ENCODE measurements around the gene GNAZ. TPM values are rescaled to one million over a fixed set of nuclear protein-coding genes. Genes with fewer than 3 reads are reported as not detected.

GNAZ gene
- total RNA-seq, 1 experiment from 2014 or later, result 0.48 TPM

- H3K4me3 ChIP-seq (ENCODE audit: low read depth, low read length), result no peak overlapping the region
- peaks cover 41% of the 10 kb centered on the region for H3K4me1 ChIP-seq
- TF ChIP-seq, protein P1, sequence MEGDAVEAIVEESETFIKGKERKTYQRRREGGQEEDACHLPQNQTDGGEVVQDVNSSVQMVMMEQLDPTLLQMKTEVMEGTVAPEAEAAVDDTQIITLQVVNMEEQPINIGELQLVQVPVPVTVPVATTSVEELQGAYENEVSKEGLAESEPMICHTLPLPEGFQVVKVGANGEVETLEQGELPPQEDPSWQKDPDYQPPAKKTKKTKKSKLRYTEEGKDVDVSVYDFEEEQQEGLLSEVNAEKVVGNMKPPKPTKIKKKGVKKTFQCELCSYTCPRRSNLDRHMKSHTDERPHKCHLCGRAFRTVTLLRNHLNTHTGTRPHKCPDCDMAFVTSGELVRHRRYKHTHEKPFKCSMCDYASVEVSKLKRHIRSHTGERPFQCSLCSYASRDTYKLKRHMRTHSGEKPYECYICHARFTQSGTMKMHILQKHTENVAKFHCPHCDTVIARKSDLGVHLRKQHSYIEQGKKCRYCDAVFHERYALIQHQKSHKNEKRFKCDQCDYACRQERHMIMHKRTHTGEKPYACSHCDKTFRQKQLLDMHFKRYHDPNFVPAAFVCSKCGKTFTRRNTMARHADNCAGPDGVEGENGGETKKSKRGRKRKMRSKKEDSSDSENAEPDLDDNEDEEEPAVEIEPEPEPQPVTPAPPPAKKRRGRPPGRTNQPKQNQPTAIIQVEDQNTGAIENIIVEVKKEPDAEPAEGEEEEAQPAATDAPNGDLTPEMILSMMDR (IDR thresholded peaks at IDR 0.05; ENCODE audit: insufficient read depth in 1 of 2, low read depth in 1 of 2, low read length in 1 of 2, severe bottlenecking in 1 of 2, unreplicated experiment in 1 of 2), result no peak
- Mint-ChIP-seq H3K4me1 (ENCODE audit: low read depth, unreplicated experiment) (peaks cover 14% of the 10 kb centered on the region), H3K9me3 (ENCODE audit: unreplicated experiment) (no peaks in the 10 kb centered on the region), H3K4me3 (ENCODE audit: unreplicated experiment) (peak overlapping the region; percentile 11), H3K36me3 (ENCODE audit: insufficient read depth, unreplicated experiment) (peaks cover 6% of the 10 kb centered on the region), H3K27ac (ENCODE audit: unreplicated experiment) (peak overlapping the region; percentile 96), H3K27me3 (ENCODE audit: insufficient read depth, unreplicated experiment) (no peaks in the 10 kb centered on the region)
- no peaks in the 10 kb centered on the region for H3K36me3 ChIP-seq (ENCODE audit: control insufficient read depth, insufficient read depth, low read length)
- no TSS peak for BruUV-seq (replicated peaks)
- no peaks in the 10 kb centered on the region for H3K9me3 ChIP-seq
- intact Hi-C loops (cut with micrococcal nuclease; ENCODE audit: unreplicated experiment), result no loop called here
- ChIA-PET CTCF (interaction anchor here (1.3 to 2.0 kb wide), 2 partner anchors 9 to 126 kb away, joined by 8 to 12 read pairs; no protein-coding TSS in a partner anchor), POLR2A (no interaction called here)
- no peak for DNase-seq
- no peaks in the 10 kb centered on the region for H3K27me3 ChIP-seq (replicated peaks; ENCODE audit: control insufficient read depth, insufficient read depth, low read length)
Observed at GRCh38 chr22:23155831-23156230, 85.5 kb downstream of the GNAZ start.

DNA sequence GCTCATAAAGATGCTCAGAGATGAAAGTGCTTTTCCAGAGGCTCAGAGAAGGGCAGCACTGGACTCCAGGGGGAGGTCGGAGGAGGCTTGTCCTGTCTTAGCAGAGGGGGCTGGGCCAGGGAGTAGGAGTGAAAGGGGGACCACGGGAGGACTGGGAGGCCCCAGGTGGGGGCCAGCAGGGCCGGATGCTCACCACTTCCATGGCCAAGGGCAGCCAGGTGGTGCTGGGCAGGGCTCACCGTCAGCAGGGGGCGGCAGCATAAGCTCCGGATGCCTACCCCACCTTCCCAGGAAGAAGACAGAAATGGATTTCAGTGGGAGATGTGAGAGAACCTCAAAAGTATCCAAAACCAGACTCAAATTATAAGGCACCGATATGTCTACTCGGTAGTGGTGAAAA lies 86.0 kb downstream of the GNAZ start:
- peak overlapping the region; percentile 96 for H3K27ac Mint-ChIP-seq (ENCODE audit: unreplicated experiment)
- DNase-seq, result no peak
- ChIA-PET CTCF (interaction anchor here (0.6 to 2.0 kb wide), 5 partner anchors 9 to 308 kb away, joined by 3 to 12 read pairs (median 4); no protein-coding TSS in a partner anchor), POLR2A (no interaction called here)
- Histone ChIP-seq H3K4me3 (ENCODE audit: low read depth, low read length) (no peak overlapping the region), H3K9me3 (no peaks in the 10 kb centered on the region), H3K27me3 (replicated peaks; ENCODE audit: control insufficient read depth, insufficient read depth, low read length) (no peaks in the 10 kb centered on the region), H3K36me3 (ENCODE audit: control insufficient read depth, insufficient read depth, low read length) (no peaks in the 10 kb centered on the region), H3K4me1 (peaks cover 41% of the 10 kb centered on the region)
- no TSS peak for BruUV-seq (replicated peaks)
- H3K4me1 Mint-ChIP-seq (ENCODE audit: low read depth, unreplicated experiment), result peaks cover 14% of the 10 kb centered on the region
- H3K9me3 Mint-ChIP-seq (ENCODE audit: unreplicated experiment), result no peaks in the 10 kb centered on the region
- peaks cover 6% of the 10 kb centered on the region for H3K36me3 Mint-ChIP-seq (ENCODE audit: insufficient read depth, unreplicated experiment)
- TF ChIP-seq, protein P1 (IDR thresholded peaks at IDR 0.05; ENCODE audit: insufficient read depth in 1 of 2, low read depth in 1 of 2, low read length in 1 of 2, severe bottlenecking in 1 of 2, unreplicated experiment in 1 of 2), result peak in 1 of 2 experiments; percentile 20
- intact Hi-C loops (cut with micrococcal nuclease; ENCODE audit: unreplicated experiment), result no loop called here
- no peaks in the 10 kb centered on the region for H3K27me3 Mint-ChIP-seq (ENCODE audit: insufficient read depth, unreplicated experiment)
- H3K4me3 Mint-ChIP-seq (ENCODE audit: unreplicated experiment), result no peak overlapping the region

DNA sequence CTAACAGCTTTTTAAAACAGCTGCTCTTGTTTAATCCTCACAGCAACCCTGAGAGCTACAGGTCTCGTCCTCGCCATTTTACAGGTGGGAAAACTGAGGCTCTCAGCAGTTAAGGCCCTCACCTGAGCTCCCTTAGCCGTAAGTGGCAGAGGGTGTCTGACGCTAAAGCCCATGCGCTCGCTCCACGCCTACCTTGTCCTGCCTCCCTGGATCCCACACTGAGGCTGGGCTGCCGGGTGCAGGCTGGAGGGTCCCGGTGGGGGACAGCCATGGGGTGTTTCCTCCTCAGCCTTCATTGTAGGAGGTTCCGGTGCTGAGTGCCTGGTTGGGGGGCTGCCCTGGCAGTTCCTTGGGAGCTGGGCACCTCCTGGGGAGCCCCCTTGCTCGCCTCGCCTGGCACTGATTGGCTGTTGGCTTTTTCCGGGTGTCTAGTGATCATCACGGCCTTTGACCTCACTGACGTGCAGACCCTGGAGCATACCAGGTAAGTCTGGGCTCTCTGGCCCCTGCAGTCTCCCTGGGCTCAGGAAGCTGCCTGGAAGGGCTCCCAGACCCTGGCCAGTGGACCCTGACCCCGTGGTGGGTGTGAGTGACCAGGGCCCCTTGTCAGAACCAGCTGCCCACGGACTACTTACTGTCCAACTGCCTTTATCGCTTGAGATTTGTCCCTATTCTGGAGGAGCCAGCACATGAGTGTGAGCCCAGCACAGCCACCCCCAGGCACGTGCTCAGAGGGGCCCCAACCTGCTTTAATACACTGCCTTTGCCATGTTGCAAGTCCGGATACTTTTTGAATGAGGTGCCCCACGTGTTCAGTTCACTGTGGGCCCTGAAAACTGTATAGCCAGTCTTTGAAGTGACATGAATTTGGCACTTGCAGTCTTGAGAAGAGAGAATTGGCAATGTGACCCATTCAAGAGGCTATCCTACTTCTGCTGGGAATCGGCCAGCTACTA lies 87.5 kb downstream of the GNAZ start:
- intact Hi-C loops (cut with micrococcal nuclease; ENCODE audit: unreplicated experiment), result loop anchor here (1.0 kb wide), 1 partner anchor 16 kb away; no protein-coding TSS in a partner anchor
- CTCF ChIA-PET, result interaction anchor here (0.6 to 2.0 kb wide), 7 partner anchors 11 to 370 kb away, joined by 3 to 12 read pairs (median 5); no protein-coding TSS in a partner anchor

More for the DNA sequence above, 87.5 kb downstream of the GNAZ start:
- no peak for DNase-seq
- no peaks in the 10 kb centered on the region for H3K9me3 Mint-ChIP-seq (ENCODE audit: unreplicated experiment)
- Histone ChIP-seq H3K27me3 (replicated peaks; ENCODE audit: control insufficient read depth, insufficient read depth, low read length) (no peaks in the 10 kb centered on the region), H3K9me3 (no peaks in the 10 kb centered on the region), H3K36me3 (ENCODE audit: control insufficient read depth, insufficient read depth, low read length) (no peaks in the 10 kb centered on the region), H3K4me3 (ENCODE audit: low read depth, low read length) (no peak overlapping the region), H3K4me1 (peaks cover 29% of the 10 kb centered on the region)
- POLR2A ChIA-PET, result no interaction called here
- H3K4me3 Mint-ChIP-seq (ENCODE audit: unreplicated experiment), result peak overlapping the region; percentile 56
- H3K36me3 Mint-ChIP-seq (ENCODE audit: insufficient read depth, unreplicated experiment), result peaks cover 6% of the 10 kb centered on the region
- H3K27me3 Mint-ChIP-seq (ENCODE audit: insufficient read depth, unreplicated experiment), result no peaks in the 10 kb centered on the region
- H3K4me1 Mint-ChIP-seq (ENCODE audit: low read depth, unreplicated experiment), result peaks cover 11% of the 10 kb centered on the region
- peak overlapping the region; percentile 96 for H3K27ac Mint-ChIP-seq (ENCODE audit: unreplicated experiment)
- TF ChIP-seq, protein P1 (IDR thresholded peaks at IDR 0.05; ENCODE audit: insufficient read depth in 1 of 2, low read depth in 1 of 2, low read length in 1 of 2, severe bottlenecking in 1 of 2, unreplicated experiment in 1 of 2), result no peak
- BruUV-seq (replicated peaks), result no TSS peak
